Mononuclear cell (primary cell): ENCODE results near the gene POU5F1. TPM values are rescaled to one million over a fixed set of nuclear protein-coding genes. Genes with fewer than 3 reads are reported as not detected.
"Not testable (repeated sequence)": the region's sequence is repeated elsewhere in the genome, so short reads cannot be mapped to it uniquely, and the experiment has no call there.

Experiments used
- H3K27me3 ChIP-seq: 2 replicates; pipeline ENCODE4 v1.6.0; 2011; ENCODE audit warnings: low read length, control low read depth; ENCODE audit not compliant: insufficient read depth
- H3K4me1 ChIP-seq: 2 replicates; pipeline ENCODE4 v1.5.1; 2011; ENCODE audit warnings: mild to moderate bottlenecking, low read length, control low read depth; ENCODE audit not compliant: insufficient read depth
- H3K4me3 ChIP-seq: 2 replicates; pipeline ENCODE4 v1.5.1; 2011; ENCODE audit warnings: mild to moderate bottlenecking, low read length, moderate library complexity
- H3K9me3 ChIP-seq: 2 replicates; pipeline ENCODE4 v1.5.1; 2011; ENCODE audit warnings: low read depth, mild to moderate bottlenecking, control low read depth, low read length
- total RNA-seq: library from RNA; depleted of rRNA; stranded (reverse); fragments of >200 nt; gene quantifications from one replicate; pipeline ENCODE4 v1.2.3, GENCODE V29; 2012

The POU5F1 gene
- total RNA-seq, 1 donor, result not detected

- Histone ChIP-seq H3K4me1 (no peaks in the 10 kb centered on the region), H3K9me3 (no peaks in the 10 kb centered on the region), H3K4me3 (no peak overlapping the region), H3K27me3 (no peaks in the 10 kb centered on the region)
Observed at GRCh38 chr6:31178143-31179041, 7.9 kb upstream of the POU5F1 start.

GRCh38 chr6:31175971-31176370 lies 5.5 kb upstream of the POU5F1 start:
- Histone ChIP-seq H3K27me3 (no peaks in the 10 kb centered on the region), H3K4me3 (no peak overlapping the region), H3K4me1 (no peaks in the 10 kb centered on the region), H3K9me3 (no peaks in the 10 kb centered on the region)

- H3K4me3 ChIP-seq, result no peak overlapping the region
- no peaks in the 10 kb centered on the region for H3K4me1 ChIP-seq
- no peaks in the 10 kb centered on the region for H3K27me3 ChIP-seq
- no peaks in the 10 kb centered on the region for H3K9me3 ChIP-seq
Observed at GRCh38 chr6:31174378-31174777, 3.9 kb upstream of the POU5F1 start.

GRCh38 chr6:31173406-31173805 lies 2.9 kb upstream of the POU5F1 start:
- Histone ChIP-seq H3K4me1 (no peaks in the 10 kb centered on the region), H3K4me3 (no peak overlapping the region), H3K9me3 (no peaks in the 10 kb centered on the region), H3K27me3 (no peaks in the 10 kb centered on the region)

- Histone ChIP-seq H3K9me3 (no peaks in the 10 kb centered on the region), H3K4me1 (no peaks in the 10 kb centered on the region), H3K4me3 (no peak overlapping the region), H3K27me3 (no peaks in the 10 kb centered on the region)
Observed at GRCh38 chr6:31172973-31173384, 2.5 kb upstream of the POU5F1 start.

GRCh38 chr6:31171931-31172905 lies 1.7 kb upstream of the POU5F1 start:
- H3K4me3 ChIP-seq, result no peak overlapping the region
- no peaks in the 10 kb centered on the region for H3K9me3 ChIP-seq
- H3K4me1 ChIP-seq, result no peaks in the 10 kb centered on the region
- no peaks in the 10 kb centered on the region for H3K27me3 ChIP-seq

GRCh38 chr6:31170987-31171671 lies 647 bp upstream of the POU5F1 start:
- Histone ChIP-seq H3K9me3 (no peaks in the 10 kb centered on the region), H3K4me3 (no peak overlapping the region), H3K27me3 (no peaks in the 10 kb centered on the region), H3K4me1 (no peaks in the 10 kb centered on the region)

- H3K27me3 ChIP-seq, H3K9me3 ChIP-seq: not testable (repeated sequence)
Observed at GRCh38 chr6:31169858-31170599, 453 bp downstream of the POU5F1 start.

GRCh38 chr6:31169123-31169857 lies 1.2 kb downstream of the POU5F1 start:
- H3K9me3 ChIP-seq, result no peaks in the 10 kb centered on the region
- H3K4me1 ChIP-seq, result no peaks in the 10 kb centered on the region
- H3K4me3 ChIP-seq, result no peak overlapping the region
- H3K27me3 ChIP-seq, result no peaks in the 10 kb centered on the region

More at GRCh38 chr6:31169858-31170599, 453 bp downstream of the POU5F1 start:
- H3K4me3 ChIP-seq, H3K4me1 ChIP-seq: not testable (repeated sequence)

- Histone ChIP-seq H3K4me1 (no peaks in the 10 kb centered on the region), H3K4me3 (no peak overlapping the region), H3K9me3 (no peaks in the 10 kb centered on the region), H3K27me3 (no peaks in the 10 kb centered on the region)
Observed at GRCh38 chr6:31168606-31169005, 1.9 kb downstream of the POU5F1 start.

GRCh38 chr6:31165986-31166385 lies 4.5 kb downstream of the POU5F1 start:
- H3K4me1 ChIP-seq, result no peaks in the 10 kb centered on the region
- H3K27me3 ChIP-seq, result no peaks in the 10 kb centered on the region
- H3K4me3 ChIP-seq, result no peak overlapping the region
- H3K9me3 ChIP-seq, result no peaks in the 10 kb centered on the region

- not testable (repeated sequence) for H3K4me1 ChIP-seq, H3K9me3 ChIP-seq, H3K4me3 ChIP-seq, H3K27me3 ChIP-seq
Observed at GRCh38 chr6:31165064-31165832, 5.2 kb downstream of the POU5F1 start.

- not testable (repeated sequence) for H3K27me3 ChIP-seq, H3K9me3 ChIP-seq, H3K4me3 ChIP-seq, H3K4me1 ChIP-seq
Observed at GRCh38 chr6:31164475-31165063, 5.9 kb downstream of the POU5F1 start.
